KG1 (cell line): ENCODE measurements around the gene GET3.
A peak's percentile ranks its signal among the peaks of the same experiment; 100 is the strongest.
"Not testable (repeated sequence)": the region's sequence is repeated elsewhere in the genome, so short reads cannot be mapped to it uniquely, and the experiment has no call there.

Experiments used
- DNase-seq: peaks from one replicate; lab custom pipeline; 2025; lab: John Stamatoyannopoulos, UW

The GET3 gene

DNA sequence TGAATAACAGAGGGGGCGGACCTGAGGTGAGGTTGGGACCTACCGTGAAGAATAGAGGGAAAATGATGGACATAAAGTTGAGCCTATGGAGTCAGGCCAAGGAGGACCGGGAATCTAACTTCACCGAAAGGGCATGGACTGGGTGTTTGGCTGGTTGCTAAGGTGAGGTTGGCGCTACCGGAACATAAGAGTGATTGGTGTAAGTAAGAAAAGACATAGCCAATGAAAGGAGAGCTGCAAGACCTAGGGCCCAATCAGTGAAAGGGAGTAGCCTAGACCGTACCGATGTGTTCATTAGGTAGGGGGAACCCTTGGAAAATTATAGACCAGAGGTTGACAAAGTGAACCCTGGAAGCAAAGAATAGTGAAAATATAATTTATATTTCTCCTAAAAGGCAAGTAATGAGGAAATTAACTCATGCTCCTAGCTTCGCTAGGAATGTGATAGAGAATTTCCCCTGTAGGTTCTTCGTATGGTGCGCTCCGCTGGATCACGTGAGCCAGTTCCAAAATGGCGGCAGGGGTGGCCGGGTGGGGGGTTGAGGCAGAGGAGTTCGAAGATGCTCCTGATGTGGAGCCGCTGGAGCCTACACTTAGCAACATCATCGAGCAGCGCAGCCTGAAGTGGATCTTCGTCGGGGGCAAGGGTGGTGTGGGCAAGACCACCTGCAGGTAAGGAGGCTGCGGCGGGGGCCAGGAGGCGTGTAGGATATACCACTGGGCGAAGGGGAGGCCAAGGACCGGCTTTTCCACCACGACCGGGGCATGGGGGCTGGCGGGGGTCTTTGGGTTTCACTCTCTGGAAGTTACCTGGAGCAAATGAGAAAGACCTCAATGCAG is at the start of gene GET3:
Gene GET3 (plus strand): TSS at position 503 of the 840 bp plus-strand sequence. CDS start 9 bp downstream, at position 512.
- DNase-seq = peak; percentile 89

DNA sequence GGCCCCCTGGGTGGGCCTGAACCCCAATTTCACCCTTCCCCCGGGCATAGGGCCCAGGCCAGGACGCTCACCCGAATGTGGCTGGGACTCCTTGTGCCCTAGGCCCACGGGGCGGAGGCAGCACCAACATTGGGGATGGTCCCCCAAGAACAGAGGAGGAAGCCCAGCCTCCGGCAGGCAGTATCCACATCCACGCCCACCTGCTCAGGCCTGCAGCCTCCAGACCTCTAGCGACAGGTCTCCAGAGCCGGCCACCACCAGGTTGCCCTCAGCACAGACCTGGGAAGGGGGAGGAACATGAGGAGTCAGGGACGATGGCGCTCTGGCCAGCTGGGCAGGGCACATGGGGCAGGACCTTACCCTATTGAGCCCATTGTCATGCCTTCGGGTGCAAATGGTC is 48.3 kb upstream of the GET3 start:
- DNase-seq = no peak

GRCh38 chr19:12689581-12690216 is 47.6 kb upstream of the GET3 start:
- DNase-seq = peak; percentile 35

DNA sequence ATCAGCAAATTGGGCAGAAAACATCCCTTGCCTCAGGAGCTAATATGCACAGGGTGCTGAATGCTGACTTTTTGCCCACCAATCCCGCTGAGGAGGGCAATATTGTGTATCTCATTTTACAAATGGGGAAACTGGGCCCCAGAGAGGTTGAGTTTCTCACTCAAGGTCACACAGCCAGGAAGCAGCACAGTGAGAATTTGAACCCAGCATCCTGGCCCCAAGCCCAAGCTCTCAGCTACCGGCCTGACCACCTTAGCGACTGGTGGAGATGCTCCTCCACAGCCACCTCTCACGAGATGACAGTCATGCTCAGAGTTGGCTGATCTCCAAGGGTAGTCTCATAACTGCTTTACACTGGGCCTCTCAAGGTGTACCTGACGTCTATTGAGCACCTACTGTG is 44.3 kb upstream of the GET3 start:
- no peak for DNase-seq

GRCh38 chr19:12694641-12695040 is 42.7 kb upstream of the GET3 start:
- no peak for DNase-seq

DNA sequence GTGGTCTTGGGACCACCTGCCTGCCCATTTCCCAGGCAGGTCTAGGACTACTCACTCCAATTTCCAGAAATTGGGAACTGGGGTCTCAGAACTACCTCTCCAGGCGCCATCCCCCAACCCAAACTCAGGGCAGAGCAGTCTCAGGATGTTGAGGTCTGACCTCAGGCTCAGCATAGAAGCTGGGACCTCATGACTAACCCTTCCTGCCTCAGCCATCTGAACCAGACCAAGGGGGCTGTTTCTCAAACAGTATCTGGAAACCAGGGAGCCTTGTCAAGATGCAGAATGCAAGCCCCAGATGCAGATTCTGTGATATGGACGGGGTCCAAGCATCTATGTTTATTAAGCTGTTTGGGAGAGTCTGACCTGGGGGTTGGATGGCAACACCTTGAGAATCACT is 42.2 kb upstream of the GET3 start:
- no peak for DNase-seq

GRCh38 chr19:12695514-12695913 is 41.8 kb upstream of the GET3 start:
- no peak for DNase-seq

DNA sequence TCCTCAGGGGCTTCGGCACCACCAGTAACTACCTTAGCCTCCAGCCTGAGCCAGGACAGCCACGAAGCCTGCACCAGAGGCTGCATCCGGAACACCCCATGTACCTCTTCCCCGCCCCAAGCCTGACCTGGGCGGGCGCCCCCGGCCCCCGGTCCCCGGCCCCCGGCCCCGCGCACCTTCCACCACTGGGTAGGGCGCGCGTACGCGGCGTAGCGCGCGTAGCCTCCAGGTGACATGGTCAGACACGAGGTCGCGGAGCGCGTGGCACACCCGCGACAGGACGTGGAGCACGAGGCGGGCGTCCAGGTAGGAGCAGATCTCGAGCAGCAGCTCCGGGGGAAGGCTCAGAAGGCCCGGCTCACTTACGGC is 41.3 kb upstream of the GET3 start:
- DNase-seq = no peak

DNA sequence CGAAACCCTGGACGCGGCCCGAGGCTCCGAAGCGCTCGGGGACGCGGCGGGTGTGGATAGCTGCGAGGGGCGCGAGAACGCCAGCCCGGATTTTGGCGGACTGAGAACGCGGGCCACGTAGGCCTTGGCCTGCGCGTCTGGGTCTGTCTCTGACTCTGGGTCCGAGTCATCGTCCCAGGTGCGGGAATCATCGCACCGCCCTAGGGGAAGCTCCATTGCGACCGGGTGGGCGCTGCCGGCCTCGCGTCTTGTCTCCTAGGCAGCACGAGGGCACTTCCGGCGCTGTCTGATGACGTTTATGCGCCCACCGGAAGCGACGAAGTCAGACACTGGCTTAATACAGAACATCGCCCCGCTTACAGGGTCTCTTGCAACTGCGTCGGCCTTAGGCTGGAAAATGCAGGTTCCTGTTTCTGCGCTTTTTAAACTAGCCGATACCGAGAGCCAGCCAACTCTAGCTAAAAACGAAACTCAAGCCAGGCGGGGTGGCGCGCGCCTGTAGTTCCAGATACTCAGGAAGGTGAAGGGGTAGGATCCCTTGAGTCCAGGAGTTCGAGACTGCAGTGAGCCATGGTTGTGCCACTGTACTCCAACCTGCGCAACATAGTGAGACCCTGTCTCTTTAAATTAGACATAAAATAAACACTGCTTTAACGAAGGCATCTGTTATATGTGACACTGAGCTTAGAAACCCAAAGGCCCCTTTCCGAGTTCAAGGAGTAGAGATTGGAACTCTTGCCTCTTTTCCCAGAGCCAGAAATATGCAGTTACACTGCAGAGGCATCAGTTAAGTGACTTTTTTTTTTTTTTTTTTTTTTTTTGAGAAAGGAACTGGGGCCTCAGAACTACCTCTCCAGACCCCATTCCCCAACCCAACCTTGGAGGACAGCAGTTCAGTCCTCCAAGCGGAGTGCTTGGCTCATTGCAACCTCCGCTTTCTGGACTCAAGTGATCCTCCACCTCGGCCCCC is 40.6 kb upstream of the GET3 start, which contains the start of gene FBXW9:
Gene FBXW9 (minus strand): TSS at position 266 of the 970 bp plus-strand sequence. CDS start 50 bp downstream, at position 216.
- DNase-seq = peak; percentile 97

GRCh38 chr19:12697425-12697824 is 39.9 kb upstream of the GET3 start:
- not testable (repeated sequence) for DNase-seq

DNA sequence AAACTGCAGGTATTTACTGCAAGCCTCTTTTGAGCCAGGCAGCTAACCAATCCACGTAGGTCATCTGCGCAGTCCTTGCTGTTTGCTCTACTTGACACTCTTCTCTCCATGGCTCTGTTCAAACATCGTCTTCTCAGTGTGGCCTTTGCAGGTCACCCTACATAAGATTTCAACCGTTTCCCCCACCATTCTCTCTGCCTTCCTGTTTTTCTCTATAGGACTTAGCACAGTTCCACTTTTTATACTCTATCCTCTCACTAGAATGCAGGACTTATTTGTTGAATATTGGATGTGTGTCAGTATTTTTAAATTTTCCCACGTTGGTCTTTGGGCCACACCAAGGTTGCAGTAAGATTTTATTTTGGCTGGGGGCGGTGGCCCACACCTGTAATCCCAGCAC is 39.2 kb upstream of the GET3 start:
- DNase-seq = no peak

- no peak for DNase-seq
These were observed 35.6 kb upstream of the GET3 start for GRCh38 chr19:12701596-12702282.

DNA sequence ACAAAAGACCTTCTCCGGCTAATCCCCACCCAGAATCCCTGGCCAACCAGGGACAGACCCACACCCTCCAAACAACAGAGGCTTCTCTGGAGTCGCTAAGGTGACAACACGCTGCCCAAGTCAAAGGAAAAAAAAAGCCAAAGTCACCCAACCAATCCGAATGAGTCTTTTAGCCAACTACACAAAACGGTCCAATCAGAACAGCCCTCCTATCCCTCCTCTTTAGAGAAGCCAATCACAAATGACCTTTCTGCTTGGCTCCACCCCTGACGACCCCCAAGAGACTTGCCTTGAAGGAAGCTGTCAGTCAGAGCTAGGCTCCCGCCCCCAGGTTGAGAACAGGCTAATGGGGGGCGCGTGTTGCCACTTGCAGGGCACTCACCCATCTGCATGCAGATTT is 34.3 kb upstream of the GET3 start:
- DNase-seq = no peak

DNA sequence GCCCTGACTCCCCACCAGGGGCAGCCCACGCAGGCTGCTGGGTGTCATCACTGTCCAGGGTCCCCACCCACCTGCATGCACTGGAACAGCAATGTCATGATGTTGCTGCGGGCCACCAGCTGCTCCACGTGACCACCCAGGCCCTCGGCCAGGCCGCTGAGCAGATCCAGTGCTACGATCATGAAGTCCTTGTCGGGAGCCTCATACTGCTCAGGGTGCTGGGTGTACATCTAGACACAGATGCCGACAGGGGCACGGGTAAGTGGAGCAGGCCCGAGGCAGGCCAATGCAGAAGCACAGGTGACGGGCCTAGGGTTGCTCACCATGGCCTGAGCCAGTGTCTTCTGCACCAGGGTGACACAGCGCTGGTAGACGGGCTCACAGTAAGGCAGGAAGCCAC is 32.1 kb upstream of the GET3 start:
- DNase-seq = no peak

GRCh38 chr19:12705654-12706331 is 31.5 kb upstream of the GET3 start:
- no peak for DNase-seq

- no peak for DNase-seq
These were observed 31.0 kb upstream of the GET3 start for GRCh38 chr19:12706332-12706718.

DNA sequence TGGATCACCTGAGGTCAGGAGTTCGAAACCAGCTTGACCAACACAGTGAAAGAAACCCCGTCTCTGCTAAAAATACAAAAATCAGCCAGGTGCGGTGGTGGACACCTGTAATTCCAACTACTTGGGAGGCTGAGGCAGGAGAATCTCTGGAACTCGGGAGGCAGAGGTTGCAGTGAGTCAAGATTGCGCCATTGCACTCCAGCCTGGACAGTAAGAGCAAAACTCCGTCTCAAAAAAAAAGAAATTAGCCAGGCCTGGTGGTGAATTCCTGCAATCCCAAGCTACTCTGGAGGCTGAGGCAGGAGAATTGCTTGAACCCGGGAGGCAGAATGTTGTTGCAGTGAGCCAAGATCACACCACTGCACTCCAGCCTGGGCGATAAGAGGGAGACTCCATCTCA is 28.7 kb upstream of the GET3 start:
- DNase-seq = no peak

DNA sequence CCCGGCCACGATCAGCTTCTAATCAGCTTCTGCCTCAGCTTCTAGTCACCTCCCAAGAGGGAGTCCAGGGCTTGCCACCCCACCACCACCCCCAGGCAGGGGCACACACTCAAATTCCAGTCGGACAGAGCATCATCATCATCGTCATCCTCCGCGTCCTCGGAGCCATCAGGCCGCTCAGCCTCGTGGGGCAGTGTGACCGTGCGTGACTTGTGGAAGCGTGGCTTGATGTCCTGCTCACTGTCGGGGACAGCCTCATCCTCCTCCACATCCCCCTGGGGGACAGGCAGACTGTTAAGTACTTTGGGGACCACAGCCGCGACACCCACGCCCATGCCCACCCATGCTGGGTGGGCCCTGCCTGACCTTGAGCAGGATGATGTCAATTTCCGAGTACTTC is 26.1 kb upstream of the GET3 start:
- DNase-seq = no peak

- DNase-seq = not testable (repeated sequence)
These were observed 25.2 kb upstream of the GET3 start for GRCh38 chr19:12712077-12712476.

GRCh38 chr19:12713304-12713703 is 24.0 kb upstream of the GET3 start:
- not testable (repeated sequence) for DNase-seq

- DNase-seq = no peak
These were observed 22.2 kb upstream of the GET3 start for GRCh38 chr19:12715102-12715501.
